K562 (cell line): ENCODE data around the gene CHML. TPM values are rescaled to one million over a fixed set of nuclear protein-coding genes. Genes with fewer than 3 reads are reported as not detected.

Source experiments
- ATAC-seq: fragments of 200-7000 bp; cut with Tn5 transposase; 3 replicates; pipeline ENCODE4 v1.9.1; 2020; ENCODE audit warnings: moderate library complexity
- BruUV-seq: library from RNA; stranded (reverse); fragments of 400-500 nt; replicated peaks from 2 replicates; lab custom pipeline; 2021; lab: Mats Ljungman, UMichigan
- CTCF ChIA-PET: fragments of 300-600 bp; formaldehyde crosslinking; extraction: SDS; loops from one replicate; lab custom pipeline; 2021; ENCODE audit warnings: low intra/inter-chr PET ratio; lab: Yijun Ruan, JAX
- POLR2A ChIA-PET: fragments of 300-600, 350-650 bp; sonication (Branson Sonifier 250); formaldehyde crosslinking; extraction: SDS; loops from one replicate; lab custom pipeline; 2021; ENCODE audit warnings: antibody characterized with exemption, inconsistent platforms; lab: Yijun Ruan, JAX
- DNase-seq, 4 experiments: peaks; one replicate each; pipeline versions ENCODE4 v3.0.0 to v3.0.0-alpha.2; 2011 to 2018; ENCODE audit warnings: low spot score in 3 of 4, mixed read lengths in 3 of 4; ENCODE audit errors: extremely low read depth in 1 of 4
- FAIRE-seq: peaks from 2 replicates; lab custom pipeline; 2011; peaks lifted over from hg19 to GRCh38; lab: Jason Lieb, UNC
- H2AFZ ChIP-seq: 2 replicates; pipeline ENCODE4 v1.6.0; 2011; ENCODE audit warnings: low read depth, low read length, control low read depth, inconsistent platforms
- H3K27ac ChIP-seq: fragments of 200-600 bp; 3 replicates; pipeline ENCODE4 v1.8.0; 2011; ENCODE audit warnings: low read depth, mild to moderate bottlenecking, control low read depth, inconsistent platforms, low read length, moderate library complexity, mixed read lengths; ENCODE audit errors: extremely low read depth
- H3K27me3 ChIP-seq, 2 experiments: fragments of 300-600 bp in 1 of 2; 2 replicates in 1 of 2; 3 replicates in 1 of 2; pipeline versions ENCODE4 v1.6.0 to v1.8.0; 2011; ENCODE audit warnings: inconsistent platforms in 2 of 2, low read length in 2 of 2, mild to moderate bottlenecking in 1 of 2, mixed read lengths in 1 of 2, moderate library complexity in 1 of 2; ENCODE audit not compliant: control insufficient read depth in 2 of 2, insufficient read depth in 2 of 2
- H3K36me3 ChIP-seq: fragments of 300-600 bp; 3 replicates; pipeline ENCODE4 v1.8.0; 2011; ENCODE audit warnings: mild to moderate bottlenecking, low read length, inconsistent platforms; ENCODE audit not compliant: control insufficient read depth, insufficient read depth
- H3K4me1 ChIP-seq, 2 experiments: fragments of 200-600 bp in 1 of 2; replicated peaks in 1 of 2; 2 replicates in 1 of 2; 3 replicates in 1 of 2; pipeline versions ENCODE4 v1.5.1 to v1.8.0; 2011; ENCODE audit warnings: inconsistent platforms in 2 of 2, low read length in 2 of 2, mild to moderate bottlenecking in 1 of 2, mixed read lengths in 1 of 2, moderate library complexity in 1 of 2; ENCODE audit not compliant: control insufficient read depth in 2 of 2, insufficient read depth in 2 of 2
- H3K4me2 ChIP-seq: 2 replicates; pipeline ENCODE4 v1.6.1; 2011; ENCODE audit warnings: low read length, control low read depth, inconsistent platforms, mixed read lengths; ENCODE audit not compliant: insufficient read depth
- H3K4me3 ChIP-seq: fragments of 200-600 bp; sonication (generic), shearing (Covaris generic); 2 replicates; pipeline ENCODE4 v1.5.1; 2016; ENCODE audit warnings: control low read depth, inconsistent platforms
- H3K79me2 ChIP-seq: fragments of 200-600 bp; 3 replicates; pipeline ENCODE4 v1.8.0; 2011; ENCODE audit warnings: low read length, inconsistent platforms; ENCODE audit not compliant: control insufficient read depth, insufficient read depth
- H3K9ac ChIP-seq, 2 experiments: 2 replicates each; pipeline versions ENCODE4 v1.6.0 to v1.6.1; 2011; ENCODE audit warnings: low read depth in 2 of 2, low read length in 2 of 2, control low read depth in 1 of 2, inconsistent platforms in 1 of 2, mild to moderate bottlenecking in 1 of 2, mixed read lengths in 1 of 2; ENCODE audit not compliant: insufficient read depth in 1 of 2
- H3K9me1 ChIP-seq: one replicate; pipeline ENCODE4 v1.6.0; 2011; ENCODE audit warnings: inconsistent platforms, mild to moderate bottlenecking, low read length, moderate library complexity; ENCODE audit not compliant: control insufficient read depth, insufficient read depth
- H3K9me3 ChIP-seq: replicated peaks from 2 replicates; pipeline ENCODE4 v1.5.1; 2011; ENCODE audit warnings: low read depth, low read length, inconsistent platforms; ENCODE audit not compliant: control insufficient read depth, insufficient read depth
- H4K20me1 ChIP-seq: replicated peaks from 2 replicates; pipeline ENCODE4 v1.6.1; 2011; ENCODE audit warnings: low read length, inconsistent platforms, mixed read lengths; ENCODE audit not compliant: control insufficient read depth, insufficient read depth
- BRD9 ChIP-seq: fragments of 450-650 bp; IDR thresholded peaks from 2 replicates; pipeline ENCODE4 v1.6.1; 2018; ENCODE audit warnings: low read depth; ENCODE audit not compliant: partially characterized antibody
- CBX3 ChIP-seq, 2 experiments: IDR thresholded peaks; 1 replicate in 1 of 2; 2 replicates in 1 of 2; pipeline ENCODE4 v1.6.1; 2012; ENCODE audit warnings: inconsistent platforms in 2 of 2, low read length in 2 of 2, borderline replicate concordance in 1 of 2, control low read depth in 1 of 2
- CEBPG ChIP-seq, 3 experiments: fragments of 200-800 bp in 1 of 3; sonication (Bioruptor generic) in 1 of 3; sonication (generic) in 1 of 3; formaldehyde crosslinking in 1 of 3; IDR thresholded peaks in 2 of 3; conservative IDR thresholded peaks in 1 of 3; 2 replicates each; pipeline versions ENCODE4 v1.6.1 to v1.8.0; 2016 to 2022; ENCODE audit warnings: missing compliant biosample characterization in 2 of 3, missing genetic modification characterization in 2 of 3, mild to moderate bottlenecking in 1 of 3, missing genetic modification reagents in 1 of 3
- GABPB2 ChIP-seq: fragments of 250-450 bp; sonication (Bioruptor Pico); conservative IDR thresholded peaks from 2 replicates; pipeline ENCODE4 v1.5.1; 2021; ENCODE audit warnings: mild to moderate bottlenecking
- IFI16 ChIP-seq: fragments of 250-450 bp; sonication (Bioruptor Pico); IDR thresholded peaks from 2 replicates; pipeline ENCODE4 v2.1.2; 2022; ENCODE audit warnings: mild to moderate bottlenecking, inconsistent platforms
- IRF2 ChIP-seq: sonication (generic); formaldehyde crosslinking; IDR thresholded peaks from 2 replicates; pipeline ENCODE4 v1.8.1; 2022; ENCODE audit warnings: mild to moderate bottlenecking, missing genetic modification reagents
- KAT2B ChIP-seq: IDR thresholded peaks from one replicate; pipeline ENCODE4 v1.6.1; 2012; ENCODE audit warnings: low read depth, mild to moderate bottlenecking, control low read depth, inconsistent platforms, low read length, moderate library complexity
- MCM5 ChIP-seq: fragments of 450-650 bp; IDR thresholded peaks from 2 replicates; pipeline ENCODE4 v1.6.1; 2016; ENCODE audit warnings: low read depth
- NELFE ChIP-seq: IDR thresholded peaks from 2 replicates; pipeline ENCODE4 v1.6.1; 2011; ENCODE audit warnings: mild to moderate bottlenecking; ENCODE audit not compliant: insufficient read depth, insufficient read length
- PATZ1 ChIP-seq: fragments of 250-450 bp; sonication (Bioruptor Pico); IDR thresholded peaks from 2 replicates; pipeline ENCODE4 v1.5.0; 2020; ENCODE audit warnings: mild to moderate bottlenecking, borderline replicate concordance
- PBX2 ChIP-seq, 2 experiments: IDR thresholded peaks in 1 of 2; conservative IDR thresholded peaks in 1 of 2; 2 replicates each; pipeline ENCODE4 v1.6.1; 2016; ENCODE audit warnings: low read depth in 2 of 2, mild to moderate bottlenecking in 1 of 2, missing compliant biosample characterization in 1 of 2, missing genetic modification characterization in 1 of 2, moderate library complexity in 1 of 2
- SLC30A9 ChIP-seq: fragments of 250-450 bp; sonication (Bioruptor Pico); IDR thresholded peaks from 2 replicates; pipeline ENCODE4 v1.8.0; 2022; ENCODE audit warnings: mild to moderate bottlenecking, moderate library complexity
- SMAD3 ChIP-seq: fragments of 450-650 bp; formaldehyde crosslinking; conservative IDR thresholded peaks from 2 replicates; pipeline ENCODE4 v1.4.0; 2020; ENCODE audit warnings: mild to moderate bottlenecking
- ZNF124 ChIP-seq: sonication (generic); formaldehyde crosslinking; IDR thresholded peaks from 2 replicates; pipeline ENCODE4 v1.8.1; 2022; ENCODE audit warnings: missing genetic modification reagents
- ZNF717 ChIP-seq: fragments of 250-450 bp; sonication (Bioruptor Pico); IDR thresholded peaks from 2 replicates; pipeline ENCODE4 v1.5.0; 2021
- WGBS: fragments of 100-300 bp; shearing (Covaris generic); methylation state at CpG from one replicate; pipeline ENCODE4 v1.1.6; 2016; ENCODE audit warnings: low coverage, mixed read lengths; ENCODE audit not compliant: insufficient coverage; ENCODE audit errors: missing lambda C conversion rate; 5-methylcytosine and 5-hydroxymethylcytosine counted together
- in situ Hi-C: fragments of 300-500 bp; cut with MboI; formaldehyde crosslinking; loops from 4 replicates; pipeline ENCODE4 v1.15.0; 2018; ENCODE audit warnings: inconsistent platforms, mixed read lengths
- intact Hi-C: fragments of 100-400 bp; cut with micrococcal nuclease; formaldehyde crosslinking; loops from 2 replicates; pipeline ENCODE4 v1.14.2; 2022
- polyA plus RNA-seq, 8 experiments: library from polyadenylated mRNA; depleted of rRNA in 4 of 8; stranded (reverse) in 5 of 8; unstranded in 3 of 8; fragments of >200 nt; fragmentation: Nextera tagmentation in 2 of 8; fragmentation: Illumina TruSeq in 1 of 8; extraction: Ambion mirVana in 2 of 8; extraction: Trizol in 1 of 8; gene quantifications; 2 replicates each; pipeline versions ENCODE4 v1.2.1 to v1.2.3, GENCODE V29; 2011 to 2014; ENCODE audit warnings: inconsistent platforms in 1 of 8, missing spikeins in 1 of 8
- total RNA-seq, 7 experiments: library from RNA; depleted of rRNA in 6 of 7; stranded (reverse); fragments of >200 nt in 6 of 7; fragmentation: Illumina TruSeq in 2 of 7; extraction: Trizol in 2 of 7; gene quantifications; 2 replicates each; pipeline versions ENCODE4 v1.2.1 to v1.2.3, GENCODE V29; 2011 to 2021; ENCODE audit warnings: low replicate concordance in 1 of 7
- TF ChIP-seq, protein P1 (sequence below): sonication (generic); formaldehyde crosslinking; IDR thresholded peaks from 2 replicates; pipeline ENCODE4 v1.8.0; 2022; ENCODE audit warnings: mild to moderate bottlenecking, missing genetic modification reagents

Gene CHML
- total and polyA plus RNA-seq, 9 of the 15 experiments (the other 6 are each of a cell fraction or from before 2014, with no cell fraction given) = 13.0 to 88.3 (median 62.8) TPM

GRCh38 chr1:241658081-241658793 lies 18.1 kb upstream of the CHML start:
- Histone ChIP-seq H3K4me2 (no peak overlapping the region), H3K27me3 (no peaks in the 10 kb centered on the region), H3K9me3 (no peaks in the 10 kb centered on the region), H3K9ac (no peak overlapping the region), H2AFZ (no peak overlapping the region), H3K9me1 (no peaks in the 10 kb centered on the region), H3K4me3 (no peak overlapping the region), H3K4me1 (peaks cover 0 to 4% of the 10 kb centered on the region in 2 experiments; a peak in 2 of 5 replicates), H3K79me2 (no peaks in the 10 kb centered on the region), H4K20me1 (no peaks in the 10 kb centered on the region), H3K27ac (no peak overlapping the region), H3K36me3 (no peaks in the 10 kb centered on the region)
- 74% methylated on average over 3 of the region's 3 CpGs for WGBS
- FAIRE-seq (no peak), ATAC-seq (peak; percentile 40; the same call in 2 of the 3 replicates), DNase-seq (no peak)
- intact Hi-C loops (no loop called here), in situ Hi-C loops (no loop called here)
- BruUV-seq = no TSS peak
- POLR2A ChIA-PET = interaction anchor here (0.6 to 1.3 kb wide), 2 partner anchors 10 to 69 kb away, joined by 3 to 4 read pairs; no protein-coding TSS in a partner anchor
- CTCF ChIA-PET = no interaction called here
- TF ChIP-seq MCM5 = no peak
- TF ChIP-seq ZNF717 (CRISPR knock-in tag) = no peak
- no peak for TF ChIP-seq SMAD3 (CRISPR knock-in tag)
- TF ChIP-seq PBX2 (CRISPR knock-in tag; IDR thresholded peaks at IDR 0.05; ENCODE audit: low read depth) = no peak
- 0 out of 2 replicates have a peak, but pooled peaks have one; percentile 11 for TF ChIP-seq PBX2 (tag; conservative IDR thresholded peaks at IDR 0.05; ENCODE audit: low read depth)
- no peak for TF ChIP-seq NELFE
- no peak for TF ChIP-seq IFI16 (CRISPR knock-in tag)
- no peak for TF ChIP-seq SLC30A9 (CRISPR knock-in tag)
- TF ChIP-seq CEBPG (CRISPR knock-in tag; IDR thresholded peaks at IDR 0.05) = no peak
- no peak for TF ChIP-seq CEBPG (tag; conservative IDR thresholded peaks at IDR 0.05 in 1 of 2, IDR thresholded peaks at IDR 0.05 in 1 of 2)
- no peak for TF ChIP-seq BRD9
- TF ChIP-seq ZNF124 (CRISPR knock-in tag) = no peak
- TF ChIP-seq GABPB2 (CRISPR knock-in tag) = no peak
- TF ChIP-seq PATZ1 (CRISPR knock-in tag) = no peak
- no peak for TF ChIP-seq CBX3 (IDR thresholded peaks at IDR 0.05; ENCODE audit: borderline replicate concordance in 1 of 2, low read length in 2 of 2)
- TF ChIP-seq KAT2B = no peak
- TF ChIP-seq, protein P1, sequence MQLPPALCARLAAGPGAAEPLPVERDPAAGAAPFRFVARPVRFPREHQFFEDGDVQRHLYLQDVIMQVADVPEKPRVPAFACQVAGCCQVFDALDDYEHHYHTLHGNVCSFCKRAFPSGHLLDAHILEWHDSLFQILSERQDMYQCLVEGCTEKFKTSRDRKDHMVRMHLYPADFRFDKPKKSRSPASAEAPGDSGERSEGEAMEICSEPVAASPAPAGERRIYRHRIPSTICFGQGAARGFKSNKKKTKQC (CRISPR knock-in tag) = no peak
- no peak for TF ChIP-seq IRF2 (CRISPR knock-in tag)
